HG03469 (cell line): ENCODE measurements around the gene LYRM1.
"Not testable (repeated sequence)": the region's sequence is repeated elsewhere in the genome, so short reads cannot be mapped to it uniquely, and the experiment has no call there.

Experiments used
- ATAC-seq: cut with Tn5 transposase; IDR thresholded peaks from one replicate; pipeline ENCODE4 v1.9.1; 2021; ENCODE audit warnings: mild to moderate bottlenecking, moderate library complexity, moderate number of reproducible peaks; ENCODE audit not compliant: unreplicated experiment

The LYRM1 gene

DNA sequence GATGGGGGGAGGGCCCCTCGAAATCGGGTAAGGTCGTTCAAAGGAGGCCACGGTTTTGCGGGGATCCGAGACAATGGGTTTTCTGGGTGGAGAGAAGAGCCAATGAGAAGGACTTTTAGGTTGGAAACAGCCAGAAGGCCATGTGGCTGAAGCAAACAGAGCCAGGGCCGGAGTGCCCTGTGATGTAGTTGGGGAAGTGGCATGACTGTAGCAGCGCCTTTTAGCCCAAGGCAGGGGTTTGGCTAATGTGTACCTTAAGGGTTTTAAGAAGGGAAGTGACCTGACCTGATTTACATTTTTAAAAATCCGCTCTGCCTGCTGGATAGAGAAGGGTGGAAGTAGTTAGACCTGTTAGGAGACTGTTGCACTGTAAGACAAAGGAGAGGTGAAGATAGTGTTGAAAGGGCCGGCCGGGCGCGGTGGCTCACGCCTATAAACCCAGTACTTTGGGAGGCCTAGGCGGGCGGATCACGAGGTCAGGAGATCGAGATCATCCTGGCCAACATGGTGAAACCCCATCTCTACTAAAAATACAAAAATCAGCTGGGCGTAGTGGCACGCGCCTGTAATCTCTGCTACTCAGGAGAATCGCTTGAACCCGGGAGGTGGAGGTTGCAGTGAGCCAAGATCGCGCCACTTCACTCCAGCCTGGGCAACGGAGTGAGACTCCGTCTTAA is 1.0 kb downstream of the LYRM1 start:
- ATAC-seq: no peak

DNA sequence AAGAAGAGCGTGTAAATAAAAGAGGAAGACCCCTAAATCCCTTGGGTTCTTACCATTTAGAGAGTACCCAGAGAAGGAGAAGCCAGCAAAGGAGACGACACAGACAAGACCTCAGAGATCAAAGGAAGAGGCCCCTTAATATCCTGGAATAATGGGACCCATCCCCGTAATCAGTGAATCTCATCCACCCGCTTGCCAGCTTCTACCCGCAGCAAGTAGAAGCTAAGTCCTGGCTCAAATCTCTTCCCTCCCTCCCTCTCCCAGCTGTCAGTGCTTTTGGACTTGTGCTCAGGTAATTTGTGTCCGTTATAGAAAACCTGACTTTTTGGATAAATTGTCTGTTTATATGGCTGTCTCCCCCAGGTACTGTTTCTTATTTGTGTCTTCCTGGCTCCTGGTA is 1.9 kb downstream of the LYRM1 start:
- no peak for ATAC-seq

DNA sequence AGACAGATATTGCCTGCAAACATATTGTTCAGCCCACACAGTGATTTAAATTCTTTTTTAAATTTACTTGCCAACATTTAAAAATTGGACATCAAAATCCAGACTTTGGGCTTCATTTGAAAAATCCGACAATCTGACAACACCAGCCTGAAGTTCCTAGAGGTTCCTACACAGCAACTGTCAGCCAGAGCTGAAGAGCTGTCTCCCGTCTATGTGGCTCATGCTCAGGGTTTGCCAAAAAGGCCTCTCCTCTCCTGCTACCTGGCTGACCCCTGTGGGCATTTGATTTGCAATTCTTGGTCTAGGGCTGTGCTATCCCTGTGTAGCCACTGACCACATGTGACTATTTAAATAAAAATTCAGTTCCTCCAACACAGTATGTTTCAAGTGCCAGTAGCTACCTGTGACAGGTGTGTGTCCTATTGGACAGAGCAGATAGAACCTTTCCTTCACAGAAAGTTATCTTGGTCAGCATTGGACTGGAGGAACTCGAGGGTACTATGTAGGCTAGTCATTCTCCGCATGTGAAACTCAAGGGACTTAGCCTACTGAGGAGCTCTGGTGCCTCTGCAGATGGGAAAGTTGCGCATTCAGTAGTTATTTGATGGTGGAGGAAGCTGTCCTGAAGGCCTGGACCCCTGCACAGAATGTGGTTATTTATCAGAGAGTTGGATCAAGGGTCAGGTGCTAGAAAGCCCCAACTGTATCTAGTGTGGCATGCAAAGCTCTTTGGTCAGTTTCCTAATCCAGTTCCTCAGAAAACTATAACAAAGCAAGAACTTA is 2.7 kb downstream of the LYRM1 start:
- no peak for ATAC-seq

DNA sequence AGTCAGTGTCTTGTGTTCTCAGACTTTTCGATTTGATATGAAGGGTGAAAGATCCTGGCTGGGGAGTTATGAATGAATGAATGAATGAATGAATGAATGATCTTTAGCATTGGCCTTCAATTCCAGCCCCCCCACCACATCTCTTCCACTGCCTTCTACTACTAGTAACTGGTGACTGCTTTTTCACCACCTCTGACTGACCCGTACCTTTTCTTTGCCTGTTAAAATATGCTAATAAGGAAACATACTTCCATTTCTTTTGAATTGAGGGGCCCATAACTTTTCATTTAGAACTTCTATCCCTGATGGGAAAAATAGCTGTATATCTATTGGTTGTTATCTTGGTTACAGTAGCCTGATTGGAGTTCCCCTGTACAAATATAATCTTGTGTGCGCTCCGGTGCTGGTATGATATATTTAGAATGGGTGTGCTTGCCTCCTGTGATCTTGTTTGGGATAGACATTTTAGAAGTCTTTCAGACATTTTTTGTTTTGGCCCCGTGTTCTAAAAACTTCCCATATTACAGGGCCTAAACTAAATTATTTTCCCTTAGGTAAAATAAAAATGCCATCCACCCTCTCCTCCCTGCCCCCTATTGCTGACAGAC is 3.4 kb downstream of the LYRM1 start:
- no peak for ATAC-seq

DNA sequence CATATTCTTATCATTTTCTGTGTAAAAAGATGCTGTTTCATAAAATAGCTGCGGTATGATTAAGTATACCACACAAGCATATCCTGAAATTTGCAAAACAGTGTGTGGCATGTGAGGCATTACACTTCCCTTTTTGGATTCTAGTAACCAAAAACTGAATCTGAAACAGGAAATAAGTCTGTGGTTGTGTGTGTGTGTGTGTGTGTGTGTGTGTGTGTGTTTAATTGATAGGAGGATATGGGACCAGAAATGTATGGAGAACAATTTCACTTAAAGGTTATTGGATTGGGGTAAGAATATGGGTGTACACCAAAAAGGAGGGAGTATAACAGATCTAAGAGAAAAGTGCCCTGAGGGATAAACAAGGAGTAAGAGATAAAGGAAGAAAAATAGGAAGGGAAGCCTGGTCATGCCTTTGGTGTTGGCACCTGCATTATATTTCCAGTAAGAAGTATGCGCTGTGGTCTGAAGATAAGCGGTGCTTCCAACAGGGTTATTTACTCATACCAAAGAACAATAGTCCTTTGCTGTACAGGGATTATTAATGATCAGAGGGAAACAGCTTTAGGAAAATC is 4.0 kb downstream of the LYRM1 start:
- ATAC-seq: no peak

DNA sequence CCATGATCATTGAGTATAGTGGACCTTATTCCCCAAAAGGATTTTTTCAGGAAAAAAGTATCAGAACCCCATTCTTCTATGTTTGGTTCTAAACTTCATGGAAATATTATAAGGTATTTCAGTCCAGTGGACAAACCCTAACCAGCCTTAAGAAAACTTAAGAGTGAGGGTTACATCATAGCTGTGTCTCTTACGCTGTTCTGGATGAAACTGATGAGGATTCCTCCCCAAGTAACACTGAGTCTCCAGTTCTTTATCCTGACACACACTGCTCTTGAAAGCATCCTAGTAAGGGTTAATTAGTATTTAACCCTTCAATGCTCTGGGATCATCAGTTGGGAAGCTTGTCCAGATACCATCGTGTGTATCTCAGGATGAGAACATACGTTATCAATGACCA is 5.0 kb downstream of the LYRM1 start:
- no peak for ATAC-seq

DNA sequence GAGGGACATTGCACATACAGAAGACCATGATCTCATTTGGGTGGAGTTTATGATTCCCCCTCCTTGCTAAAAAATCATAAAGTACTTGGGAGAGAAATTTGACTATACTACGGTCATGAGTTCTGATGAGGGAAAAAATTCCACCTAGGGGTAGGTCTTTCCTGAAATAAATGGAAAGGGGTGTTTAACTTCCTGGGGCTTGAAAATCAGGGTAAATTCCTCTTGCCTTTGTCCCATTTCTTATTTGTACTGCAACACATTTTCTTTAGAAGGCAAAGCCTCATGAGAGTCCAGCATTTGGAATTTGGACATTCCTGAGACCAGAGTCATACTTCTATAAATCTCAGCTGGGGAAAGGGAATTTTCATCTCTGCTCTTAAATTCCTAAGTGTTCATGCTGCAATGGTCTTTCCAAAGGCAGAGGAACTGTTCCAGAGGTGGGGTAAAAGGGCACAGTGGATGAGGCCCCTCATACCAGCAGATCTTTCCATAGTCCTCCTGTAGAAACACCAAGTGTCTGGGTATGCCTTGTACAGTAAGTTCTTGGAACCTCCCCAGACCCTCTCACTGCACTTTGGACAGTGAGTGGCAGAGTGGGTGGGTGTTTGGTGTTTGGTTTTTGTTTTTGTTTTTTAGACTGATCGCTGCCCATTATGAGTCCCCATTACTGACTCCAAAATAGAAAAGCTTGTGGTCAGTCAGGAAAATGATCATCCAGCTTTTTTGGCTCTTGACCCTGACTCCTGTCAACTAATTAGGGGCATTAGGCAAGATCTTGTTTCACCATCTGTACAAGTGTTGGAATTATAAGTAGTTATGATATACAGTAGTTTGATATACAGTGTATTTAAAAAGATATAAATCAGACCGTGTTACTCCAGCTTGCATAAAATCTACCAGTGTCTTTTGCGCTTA is 6.0 kb downstream of the LYRM1 start:
- ATAC-seq: no peak

DNA sequence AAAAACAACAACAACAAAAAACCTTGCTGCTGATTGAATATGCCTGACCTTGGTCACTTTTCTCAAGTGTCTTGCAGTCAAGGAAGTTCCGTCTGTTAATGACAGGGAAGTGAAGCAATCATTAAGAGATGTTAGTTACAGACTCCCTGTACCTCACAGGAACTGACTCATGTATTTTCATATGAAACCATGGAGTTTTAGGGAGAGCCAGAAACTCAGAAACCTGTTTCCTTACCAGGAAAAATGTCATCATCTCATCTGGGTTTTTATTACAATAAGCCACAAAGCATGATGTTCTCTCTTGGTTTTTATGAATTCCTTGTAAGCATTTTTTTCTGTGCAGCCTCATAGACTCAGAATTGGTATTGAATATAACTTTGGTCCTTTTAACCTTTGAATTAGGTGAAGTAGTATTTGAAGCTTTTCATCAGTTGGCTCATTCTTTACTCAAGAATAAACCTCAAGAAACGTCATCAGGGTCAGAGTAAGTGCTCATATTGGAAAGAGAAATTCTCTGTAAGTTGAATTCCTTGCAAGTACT is 10.3 kb downstream of the LYRM1 start:
- ATAC-seq: no peak

DNA sequence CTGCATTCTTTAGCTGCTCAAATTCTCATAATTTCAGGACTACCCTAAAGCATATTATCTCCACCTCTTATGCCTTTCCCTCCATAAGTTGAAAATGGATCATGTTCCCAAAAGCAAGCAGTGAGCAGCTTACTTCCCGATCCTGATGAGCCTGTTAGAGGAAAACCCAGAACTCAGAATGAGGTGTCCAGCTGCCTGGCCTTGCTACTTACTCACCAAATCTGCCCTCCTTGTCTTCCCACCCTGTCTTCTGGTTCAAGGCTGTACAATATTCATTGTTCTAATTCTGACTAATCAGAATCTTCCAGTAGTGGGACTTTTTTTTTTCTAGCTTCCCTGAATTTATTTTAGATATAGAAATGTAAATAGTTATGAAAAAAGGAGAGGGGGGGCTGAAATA is 10.8 kb downstream of the LYRM1 start:
- no peak for ATAC-seq

DNA sequence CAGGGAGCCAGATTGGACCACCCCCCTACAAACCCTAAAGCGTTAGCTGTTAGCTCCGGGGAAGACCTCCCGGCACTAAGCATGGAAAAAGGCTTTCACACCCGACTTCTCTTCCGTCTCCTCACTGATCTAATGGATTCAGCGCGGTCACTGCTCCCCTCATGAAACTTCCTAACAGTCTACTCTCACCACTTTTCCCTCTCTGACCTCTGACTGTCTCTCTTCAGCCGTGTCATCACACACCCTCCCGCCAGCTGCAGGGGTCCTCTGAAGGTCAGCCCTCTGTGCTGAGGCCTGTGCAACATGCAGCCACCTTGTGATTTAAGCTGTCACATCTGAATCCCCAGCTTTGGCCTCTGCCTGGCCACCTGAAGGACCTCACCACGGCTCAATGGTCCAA is 15.7 kb downstream of the LYRM1 start:
- ATAC-seq: no peak

DNA sequence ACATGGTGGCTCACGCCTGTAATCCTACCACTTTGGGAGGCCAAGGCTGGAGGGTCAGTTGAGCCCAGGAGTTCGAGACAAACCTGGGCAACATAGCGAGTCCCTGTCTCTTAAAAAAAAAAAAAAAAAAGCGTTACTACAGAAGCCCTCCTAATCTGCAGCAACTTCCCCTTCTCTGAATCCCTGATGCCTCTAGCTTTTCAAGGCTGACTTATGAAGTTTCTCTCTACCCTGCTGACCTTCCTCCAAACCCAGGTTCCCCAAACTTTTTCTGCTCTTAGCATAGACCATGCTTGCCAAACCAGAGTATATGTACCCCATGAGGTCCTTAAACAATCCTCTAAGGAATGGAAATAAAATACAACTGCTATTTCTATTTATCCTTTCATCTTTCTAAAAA is 16.4 kb downstream of the LYRM1 start:
- ATAC-seq: no peak

DNA sequence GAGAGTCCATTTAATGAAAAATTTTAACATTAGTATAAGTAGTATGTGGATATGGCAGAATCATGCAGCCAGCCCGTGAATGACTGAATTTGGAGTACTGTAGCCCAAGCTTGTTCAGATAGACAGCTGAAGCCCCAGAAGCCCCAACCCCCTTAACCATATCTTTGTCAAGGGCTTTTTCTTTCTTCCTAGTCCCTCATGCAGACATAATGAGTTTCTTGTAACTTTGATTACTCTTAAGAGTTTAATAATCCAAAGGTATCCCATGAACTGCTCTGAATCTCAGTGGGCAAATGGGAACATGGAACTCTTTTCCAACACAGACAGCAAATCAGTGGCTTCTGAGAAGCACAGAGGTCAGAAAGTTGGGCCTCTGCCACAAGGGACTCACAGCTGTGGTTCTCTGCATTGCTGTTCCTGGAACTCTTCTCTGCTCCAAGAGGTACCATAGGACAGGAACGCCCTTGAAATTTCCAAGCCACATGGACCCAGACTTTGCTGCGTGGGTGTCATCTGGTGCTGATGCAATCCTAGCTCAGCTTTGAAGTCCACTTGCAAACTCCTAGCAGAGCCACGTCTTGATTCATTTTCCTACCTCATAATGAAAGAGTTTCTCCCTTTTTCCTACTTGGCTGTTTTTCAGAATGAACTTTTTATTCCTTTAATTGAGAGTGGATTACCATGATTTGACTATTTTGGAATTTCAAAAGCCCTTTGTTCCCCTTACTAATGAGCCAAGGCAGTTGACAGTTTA is 18.1 kb downstream of the LYRM1 start:
- no peak for ATAC-seq

DNA sequence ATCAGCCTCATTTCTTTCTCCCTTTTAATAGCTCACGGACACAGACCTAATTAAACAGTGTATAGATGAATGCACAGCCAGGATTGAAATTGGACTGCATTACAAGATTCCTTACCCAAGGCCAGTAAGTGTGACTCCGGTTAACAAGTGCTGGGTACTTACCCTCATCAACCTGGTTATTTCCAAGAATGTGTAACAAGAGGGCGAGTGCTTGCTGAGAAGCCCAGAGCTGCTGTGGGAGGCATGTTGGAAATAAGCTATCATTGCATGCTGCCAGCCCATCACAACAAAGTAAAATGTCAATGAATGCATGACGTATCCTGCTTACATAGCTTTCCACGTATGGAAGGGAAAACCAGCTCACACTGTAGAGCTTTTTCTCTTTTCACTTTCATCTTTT is 19.5 kb downstream of the LYRM1 start:
- no peak for ATAC-seq

DNA sequence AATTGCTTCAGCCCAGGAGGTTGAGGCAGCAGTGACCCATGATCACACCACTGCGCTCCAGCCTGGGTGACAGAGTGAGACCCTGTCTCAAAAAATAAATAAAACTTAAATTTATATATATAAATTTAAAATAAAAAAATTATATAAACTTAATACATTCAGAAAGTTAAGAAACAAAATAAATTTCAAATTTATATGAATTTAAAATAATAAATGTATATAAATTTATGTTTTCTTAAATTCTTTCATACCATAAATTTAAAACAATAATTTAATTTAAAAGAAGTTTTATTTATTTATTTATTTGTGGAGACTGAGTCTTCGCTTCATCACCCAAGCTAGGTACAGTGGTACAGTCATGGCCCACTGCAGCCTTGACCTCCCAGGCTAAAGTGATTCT is 20.2 kb downstream of the LYRM1 start:
- no peak for ATAC-seq

DNA sequence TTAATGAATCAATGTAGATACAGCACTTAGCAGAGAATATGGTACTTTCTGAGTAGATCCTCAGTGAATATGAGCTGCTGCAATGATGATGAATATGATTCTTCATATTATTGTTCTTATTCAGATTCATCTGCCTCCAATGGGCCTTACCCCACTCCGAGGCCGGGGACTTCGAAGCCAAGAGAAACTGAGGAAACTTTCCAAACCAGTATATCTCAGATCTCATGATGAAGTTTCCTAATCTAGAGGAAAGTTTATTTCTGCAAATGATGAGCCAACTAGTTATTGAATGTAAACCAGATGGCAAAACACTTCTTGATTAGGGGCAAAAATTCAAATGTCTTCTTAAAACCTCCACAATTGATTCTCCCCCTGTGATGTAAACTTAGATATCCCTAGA is 23.3 kb downstream of the LYRM1 start:
- no peak for ATAC-seq

DNA sequence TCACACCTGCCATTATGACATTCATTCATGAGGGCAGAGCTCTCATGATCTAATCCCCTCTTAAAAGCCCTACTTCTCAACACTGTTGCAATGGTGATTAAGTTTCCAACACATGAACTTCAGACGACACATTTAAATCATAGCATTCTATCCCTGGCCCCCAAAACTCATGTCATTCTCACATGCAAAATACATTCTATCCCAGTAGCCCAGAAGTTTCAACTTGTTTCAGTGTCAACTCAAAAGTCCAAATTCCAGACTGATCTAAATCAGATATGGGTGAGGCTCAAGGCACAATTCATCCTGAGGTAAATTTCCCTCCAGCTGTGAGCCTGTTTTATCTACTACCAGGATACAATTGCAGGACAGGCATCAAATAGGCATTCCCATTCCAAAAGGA is 25.2 kb downstream of the LYRM1 start:
- no peak for ATAC-seq

DNA sequence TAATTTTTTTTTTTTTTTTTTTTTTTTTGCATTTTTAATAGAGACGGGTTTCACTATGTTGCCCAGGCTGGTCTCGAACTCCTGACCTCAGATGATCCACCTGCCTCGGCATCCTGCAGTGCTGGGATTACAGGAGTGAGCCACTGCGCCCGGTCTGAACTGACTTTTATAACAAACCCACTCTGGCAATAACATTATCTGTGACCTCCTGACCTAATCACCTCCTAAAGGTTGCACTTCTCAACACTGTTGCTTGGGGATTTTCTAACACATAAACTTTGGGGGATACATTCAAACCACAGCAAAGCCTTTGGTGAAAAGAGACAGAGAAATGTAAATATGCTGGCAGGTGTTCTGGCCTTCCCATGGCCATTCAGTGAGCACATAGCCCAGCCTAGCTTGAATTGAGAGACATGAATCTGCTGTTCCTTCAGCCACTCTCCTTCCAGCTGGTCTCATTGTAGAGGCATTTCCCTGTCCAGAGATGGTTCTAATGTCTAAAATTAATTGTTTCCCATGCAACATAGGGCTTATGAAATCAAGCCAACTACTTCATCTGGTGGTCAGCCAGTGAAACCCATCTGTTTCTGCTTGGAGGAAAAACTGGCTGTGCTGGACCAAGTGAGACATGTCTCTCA is 28.3 kb downstream of the LYRM1 start:
- ATAC-seq: no peak

DNA sequence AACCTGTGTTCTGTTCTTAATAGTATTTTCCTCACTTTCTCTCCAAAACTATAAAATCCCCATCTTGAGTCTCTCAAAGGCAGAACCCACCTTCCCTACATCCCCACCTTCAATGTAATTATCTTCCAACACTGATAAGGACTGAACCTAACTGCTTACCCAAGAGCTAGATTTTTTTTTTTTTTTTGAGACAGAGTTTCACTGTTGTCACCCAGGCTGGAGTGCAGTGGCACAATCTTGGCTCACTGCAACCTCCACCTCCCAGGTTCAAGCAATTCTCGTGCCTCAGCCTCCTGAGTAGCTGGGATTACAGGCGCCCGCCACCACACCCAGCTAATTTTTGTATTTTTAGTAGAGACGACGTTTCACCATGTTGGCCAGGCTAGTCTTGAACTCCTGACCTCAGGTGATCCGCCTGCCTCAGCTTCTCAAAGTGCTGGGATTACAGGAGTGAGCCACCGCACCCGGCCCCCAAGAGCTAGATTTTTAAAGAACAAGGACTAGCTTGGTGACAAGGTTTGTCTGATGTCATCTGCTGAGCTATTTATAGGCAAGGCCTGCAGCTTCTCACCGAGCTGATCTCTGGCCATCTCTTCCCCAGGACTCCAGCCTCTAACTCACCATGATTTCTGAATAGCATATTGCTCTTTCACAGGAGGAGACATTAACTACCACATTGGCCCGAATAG is 29.2 kb downstream of the LYRM1 start:
- not testable (repeated sequence) for ATAC-seq

DNA sequence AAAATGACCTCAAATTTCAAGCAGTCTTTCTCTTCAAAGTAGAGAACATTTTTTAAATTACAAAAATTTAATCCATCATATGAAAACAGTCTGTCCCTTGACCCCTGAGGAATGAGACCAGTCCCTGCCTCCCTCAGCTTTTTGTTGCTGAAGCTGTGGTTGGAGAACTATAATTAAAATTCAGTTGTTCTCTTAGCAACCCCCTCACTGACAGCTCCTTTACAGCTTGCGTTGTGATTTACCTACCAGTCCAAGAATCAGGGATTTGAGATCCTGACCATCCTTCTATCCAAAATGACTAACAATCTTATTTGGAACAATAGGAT is 29.8 kb downstream of the LYRM1 start:
- no peak for ATAC-seq
